ENCODE data around the gene RHBDD3. TPM values are rescaled to one million over a fixed set of nuclear protein-coding genes. Genes with fewer than 3 reads are reported as not detected.

The RHBDD3 gene
- total and polyA plus RNA-seq, 2 of the 4 experiments (the other 2 are of a cell fraction) = 5.7 to 21.5 TPM

DNA sequence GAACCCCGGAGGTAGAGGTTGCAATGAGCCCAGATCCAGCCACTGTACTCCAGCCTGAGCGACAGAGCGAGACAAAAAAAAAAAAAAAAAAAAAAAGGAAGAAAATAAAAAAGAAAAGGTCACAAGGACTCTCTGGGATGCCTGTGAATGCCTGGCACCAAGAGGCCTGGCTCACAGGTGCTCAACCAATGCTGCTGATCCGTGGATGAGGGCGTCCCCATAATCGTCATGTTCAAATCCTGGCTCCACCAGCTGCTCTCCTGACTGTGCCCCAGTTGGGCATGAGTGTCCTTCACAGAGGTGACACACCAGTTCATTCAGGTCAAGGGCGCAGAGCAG lies 38.0 kb upstream of the RHBDD3 start:
- no peaks in the 10 kb centered on the region for H3K9me3 ChIP-seq (ENCODE audit: control insufficient read depth, insufficient read depth, low read length)
- peak overlapping the region; percentile 19 for H2BK5ac ChIP-seq (ENCODE audit: low read depth, low read length, poor library complexity, severe bottlenecking)
- H2BK20ac ChIP-seq (ENCODE audit: low read depth, low read length) = peak overlapping the region; percentile 2; the same call in 1 of the 2 replicates
- peak overlapping the region; percentile 80 for H3K14ac ChIP-seq (replicated peaks; ENCODE audit: low read depth, low read length)
- ATAC-seq (ENCODE audit: low read depth) (no peak), DNase-seq (no peak)
- H3K4me1 ChIP-seq (ENCODE audit: control insufficient read depth, insufficient read depth, low read length) = peaks cover 15% of the 10 kb centered on the region
- whole genome bisulfite sequencing, 2 experiments (ENCODE audit: extremely low coverage in 2 of 2, insufficient read length in 1 of 2) = 40% methylated on average over 4 of the region's 7 CpGs; no CpG with 5 or more reads in 1 of the 2 experiments
- H3K9ac ChIP-seq (ENCODE audit: low read depth, low read length) = peak overlapping the region; percentile 33; the same call in 1 of the 2 replicates
- no peak overlapping the region; the same call in 1 of the 2 replicates for H3K56ac ChIP-seq (ENCODE audit: extremely low read depth, insufficient read depth, low read length)
- peak overlapping the region; percentile 47 for H2AK9ac ChIP-seq (replicated peaks; ENCODE audit: low read depth, low read length, poor library complexity)
- no peak overlapping the region for H3K4me3 ChIP-seq (ENCODE audit: insufficient read depth, low read depth, low read length)
- dilution Hi-C loops (cut with HindIII; ENCODE audit: low sequenced_read_pairs, unreplicated experiment) = no loop called here
- peak overlapping the region; percentile 41 for H3K27ac ChIP-seq (ENCODE audit: insufficient read depth, low read length)
- ChIA-PET POLR2A (ENCODE audit: unreplicated experiment) (no interaction called here), CTCF (no interaction called here)
- peak overlapping the region; percentile 56; the same call in 1 of the 2 replicates for H3K18ac ChIP-seq (ENCODE audit: low read depth, low read length)
- peak overlapping the region; percentile 88 to 95 for H4K8ac ChIP-seq (ENCODE audit: low read depth in 2 of 2, low read length in 2 of 2)
- no peaks in the 10 kb centered on the region for H3K27me3 ChIP-seq (ENCODE audit: control insufficient read depth, insufficient read depth, low read length)
- H2AK5ac ChIP-seq (ENCODE audit: low read depth, low read length) = peak overlapping the region; percentile 76
- intact Hi-C loops (cut with micrococcal nuclease) = loop anchor here (1.0 kb wide), 1 partner anchor 53 kb away; no protein-coding TSS in a partner anchor
- in situ Hi-C loops (cut with MboI; ENCODE audit: low sequenced_read_pairs) = no loop called here
- H3K79me1 ChIP-seq (ENCODE audit: low read depth in 1 of 2, low read length in 2 of 2) = peaks cover 8 to 36% of the 10 kb centered on the region in 2 experiments; a peak in 3 of 4 replicates
- H4K20me1 ChIP-seq (ENCODE audit: insufficient read depth, low read length) = peaks cover 20% of the 10 kb centered on the region
- H2BK120ac ChIP-seq (ENCODE audit: low read depth, low read length) = peak overlapping the region; percentile 13
- no TSS peak for BruUV-seq (replicated peaks)
- peak overlapping the region; percentile 60; the same call in 1 of the 2 replicates for H4K91ac ChIP-seq (ENCODE audit: insufficient read depth, low read depth, low read length)
- no peak overlapping the region for H3K23ac ChIP-seq (ENCODE audit: low read depth, low read length)
- H3K4ac ChIP-seq (ENCODE audit: low read depth, low read length) = peak overlapping the region; percentile 84
- no peak for TF ChIP-seq RAD21 (IDR thresholded peaks at IDR 0.05; ENCODE audit: low read length)
- TF ChIP-seq MXI1 (IDR thresholded peaks at IDR 0.05; ENCODE audit: borderline replicate concordance, low read depth, low read length) = no peak
- TF ChIP-seq CHD1 (IDR thresholded peaks at IDR 0.05; ENCODE audit: low read depth, low read length) = no peak
- TF ChIP-seq, protein P1, sequence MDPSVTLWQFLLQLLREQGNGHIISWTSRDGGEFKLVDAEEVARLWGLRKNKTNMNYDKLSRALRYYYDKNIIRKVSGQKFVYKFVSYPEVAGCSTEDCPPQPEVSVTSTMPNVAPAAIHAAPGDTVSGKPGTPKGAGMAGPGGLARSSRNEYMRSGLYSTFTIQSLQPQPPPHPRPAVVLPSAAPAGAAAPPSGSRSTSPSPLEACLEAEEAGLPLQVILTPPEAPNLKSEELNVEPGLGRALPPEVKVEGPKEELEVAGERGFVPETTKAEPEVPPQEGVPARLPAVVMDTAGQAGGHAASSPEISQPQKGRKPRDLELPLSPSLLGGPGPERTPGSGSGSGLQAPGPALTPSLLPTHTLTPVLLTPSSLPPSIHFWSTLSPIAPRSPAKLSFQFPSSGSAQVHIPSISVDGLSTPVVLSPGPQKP (IDR thresholded peaks at IDR 0.05; ENCODE audit: borderline replicate concordance, low read depth, low read length) = no peak
- TF ChIP-seq SMC3 (IDR thresholded peaks at IDR 0.05; ENCODE audit: low read depth, low read length) = no peak
- TF ChIP-seq, protein P2, sequence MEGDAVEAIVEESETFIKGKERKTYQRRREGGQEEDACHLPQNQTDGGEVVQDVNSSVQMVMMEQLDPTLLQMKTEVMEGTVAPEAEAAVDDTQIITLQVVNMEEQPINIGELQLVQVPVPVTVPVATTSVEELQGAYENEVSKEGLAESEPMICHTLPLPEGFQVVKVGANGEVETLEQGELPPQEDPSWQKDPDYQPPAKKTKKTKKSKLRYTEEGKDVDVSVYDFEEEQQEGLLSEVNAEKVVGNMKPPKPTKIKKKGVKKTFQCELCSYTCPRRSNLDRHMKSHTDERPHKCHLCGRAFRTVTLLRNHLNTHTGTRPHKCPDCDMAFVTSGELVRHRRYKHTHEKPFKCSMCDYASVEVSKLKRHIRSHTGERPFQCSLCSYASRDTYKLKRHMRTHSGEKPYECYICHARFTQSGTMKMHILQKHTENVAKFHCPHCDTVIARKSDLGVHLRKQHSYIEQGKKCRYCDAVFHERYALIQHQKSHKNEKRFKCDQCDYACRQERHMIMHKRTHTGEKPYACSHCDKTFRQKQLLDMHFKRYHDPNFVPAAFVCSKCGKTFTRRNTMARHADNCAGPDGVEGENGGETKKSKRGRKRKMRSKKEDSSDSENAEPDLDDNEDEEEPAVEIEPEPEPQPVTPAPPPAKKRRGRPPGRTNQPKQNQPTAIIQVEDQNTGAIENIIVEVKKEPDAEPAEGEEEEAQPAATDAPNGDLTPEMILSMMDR (conservative IDR thresholded peaks at IDR 0.05; ENCODE audit: low read depth, low read length) = no peak
- no peak for TF ChIP-seq RFX5 (IDR thresholded peaks at IDR 0.05; ENCODE audit: low read depth, low read length)
- peak overlapping the region; percentile 90 for H2AFZ ChIP-seq (replicated peaks; ENCODE audit: low read length, poor library complexity)
- peak overlapping the region; percentile 94 for H4K5ac ChIP-seq (ENCODE audit: low read depth, low read length)
- H3K4me2 ChIP-seq (ENCODE audit: low read depth, low read length) = peak overlapping the region; percentile 48; the same call in 1 of the 2 replicates
- peaks cover 12% of the 10 kb centered on the region for H3K9me1 ChIP-seq (ENCODE audit: insufficient read depth, low read length)
- H2BK15ac ChIP-seq (ENCODE audit: low read depth, low read length) = peak overlapping the region; percentile 13; the same call in 1 of the 3 replicates
- H3K36me3 ChIP-seq (ENCODE audit: control insufficient read depth, insufficient read depth, low read length) = peaks cover 7% of the 10 kb centered on the region

Data from IMR-90 (cell line).